C4-2B (cell line): ENCODE data around the gene KLHL26.

Experiments
- H3K27ac ChIP-seq: fragments of 450-650 bp; 2 replicates; pipeline ENCODE4 v1.5.1; 2017
- ZFX ChIP-seq: fragments of 450-650 bp; IDR thresholded peaks from 2 replicates; pipeline ENCODE4 v1.6.1; 2017
- TF ChIP-seq, protein P1 (sequence below): fragments of 450-650 bp; conservative IDR thresholded peaks from 2 replicates; pipeline ENCODE4 v1.5.1; 2017; ENCODE audit warnings: mild to moderate bottlenecking

Gene KLHL26

DNA sequence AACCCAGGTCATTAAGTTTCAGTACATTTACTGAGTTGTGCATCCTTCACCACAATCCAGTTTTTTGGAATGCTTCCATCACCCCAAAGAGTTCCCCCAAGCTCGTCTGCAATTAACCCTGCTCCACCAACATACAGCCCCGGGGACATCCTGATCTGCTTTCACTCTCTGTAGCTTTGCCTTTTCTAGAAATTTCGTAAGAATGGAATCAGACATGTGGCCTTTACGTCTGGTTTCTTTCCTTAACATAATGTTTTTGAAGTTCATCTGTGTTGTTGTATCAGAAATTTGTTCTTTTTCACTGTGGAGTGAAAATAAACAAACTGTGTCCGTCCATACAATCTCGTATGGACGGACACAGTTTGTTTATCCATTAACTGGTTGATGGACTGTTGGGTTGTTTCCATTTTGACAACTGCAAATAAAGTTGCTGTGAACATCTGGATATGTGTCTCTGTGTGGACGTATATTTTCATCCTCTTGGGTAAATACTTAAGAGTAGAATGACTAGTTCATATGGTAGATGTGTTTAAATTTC, 2.9 kb downstream of the KLHL26 start:
- no peak for TF ChIP-seq ZFX
- TF ChIP-seq, protein P1, sequence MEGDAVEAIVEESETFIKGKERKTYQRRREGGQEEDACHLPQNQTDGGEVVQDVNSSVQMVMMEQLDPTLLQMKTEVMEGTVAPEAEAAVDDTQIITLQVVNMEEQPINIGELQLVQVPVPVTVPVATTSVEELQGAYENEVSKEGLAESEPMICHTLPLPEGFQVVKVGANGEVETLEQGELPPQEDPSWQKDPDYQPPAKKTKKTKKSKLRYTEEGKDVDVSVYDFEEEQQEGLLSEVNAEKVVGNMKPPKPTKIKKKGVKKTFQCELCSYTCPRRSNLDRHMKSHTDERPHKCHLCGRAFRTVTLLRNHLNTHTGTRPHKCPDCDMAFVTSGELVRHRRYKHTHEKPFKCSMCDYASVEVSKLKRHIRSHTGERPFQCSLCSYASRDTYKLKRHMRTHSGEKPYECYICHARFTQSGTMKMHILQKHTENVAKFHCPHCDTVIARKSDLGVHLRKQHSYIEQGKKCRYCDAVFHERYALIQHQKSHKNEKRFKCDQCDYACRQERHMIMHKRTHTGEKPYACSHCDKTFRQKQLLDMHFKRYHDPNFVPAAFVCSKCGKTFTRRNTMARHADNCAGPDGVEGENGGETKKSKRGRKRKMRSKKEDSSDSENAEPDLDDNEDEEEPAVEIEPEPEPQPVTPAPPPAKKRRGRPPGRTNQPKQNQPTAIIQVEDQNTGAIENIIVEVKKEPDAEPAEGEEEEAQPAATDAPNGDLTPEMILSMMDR = no peak
- no peak overlapping the region for H3K27ac ChIP-seq

GRCh38 chr19:18644196-18645034, 7.6 kb downstream of the KLHL26 start:
- TF ChIP-seq ZFX = no peak
- TF ChIP-seq, protein P1 = no peak
- H3K27ac ChIP-seq = no peak overlapping the region

GRCh38 chr19:18645035-18645511, 8.2 kb downstream of the KLHL26 start:
- TF ChIP-seq ZFX = no peak
- TF ChIP-seq, protein P1 = no peak
- no peak overlapping the region for H3K27ac ChIP-seq

DNA sequence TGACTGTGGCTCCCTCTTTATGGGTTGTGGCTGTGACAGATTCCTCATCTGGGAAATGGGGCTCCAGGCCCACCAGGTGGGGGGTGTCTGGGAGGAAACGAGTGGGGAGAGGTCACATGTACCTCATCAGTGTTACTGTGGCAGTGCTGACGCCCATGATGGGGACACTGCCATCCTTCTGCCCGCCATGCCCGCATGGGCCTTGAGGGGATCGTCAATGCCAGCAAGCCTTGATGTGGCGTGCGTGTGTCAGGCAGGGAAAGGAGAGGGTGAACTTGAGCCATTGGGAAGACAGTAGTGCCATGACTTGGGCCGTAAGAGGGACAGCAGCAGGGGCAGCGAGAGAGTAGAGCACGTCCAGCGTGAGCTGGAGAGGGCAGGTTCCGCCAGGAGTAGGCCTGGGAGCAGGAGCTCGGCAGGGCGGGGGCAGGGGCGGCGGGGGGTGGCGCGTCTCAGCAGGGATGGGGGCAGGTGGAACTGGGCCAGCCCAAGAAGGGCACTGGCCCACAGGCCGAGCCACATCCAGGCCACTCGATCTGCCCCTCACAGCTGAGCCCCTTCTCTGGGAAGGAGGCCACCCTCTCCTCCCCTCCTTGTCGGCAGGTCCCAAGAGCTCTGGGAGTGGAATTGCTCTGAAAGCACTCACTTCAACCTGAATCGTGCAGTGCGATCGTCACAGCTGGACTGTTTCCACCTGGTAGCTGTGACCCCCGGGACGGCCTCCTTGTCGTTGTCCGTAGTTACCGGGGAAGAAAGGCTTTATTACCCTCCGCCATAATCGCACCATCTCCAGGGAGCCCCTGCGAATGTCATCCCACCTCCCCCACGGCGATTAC, 9.9 kb downstream of the KLHL26 start:
- H3K27ac ChIP-seq = no peak overlapping the region
- no peak for TF ChIP-seq ZFX
- TF ChIP-seq, protein P1 = no peak

DNA sequence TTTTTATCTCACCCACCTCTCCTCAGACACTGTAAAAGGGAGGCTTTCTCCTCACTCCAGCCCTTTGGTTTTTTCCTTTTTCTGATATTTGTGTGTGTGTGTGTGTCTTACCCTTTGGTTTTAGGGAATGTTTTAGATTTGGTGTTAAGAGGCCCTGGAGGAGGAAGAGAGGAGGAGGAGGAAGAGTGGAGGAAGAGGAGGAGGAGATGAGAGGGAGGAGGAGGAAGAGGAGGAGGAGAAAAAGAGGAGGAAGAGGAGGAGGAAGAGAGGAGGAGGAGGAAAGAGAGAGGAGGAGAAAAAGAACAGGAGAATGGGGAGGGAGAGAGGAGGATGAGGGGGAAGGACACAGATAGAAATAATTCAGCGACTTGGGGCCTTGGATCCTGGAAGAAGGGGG, 10.5 kb downstream of the KLHL26 start:
- no peak for TF ChIP-seq ZFX
- TF ChIP-seq, protein P1 = no peak
- no peak overlapping the region for H3K27ac ChIP-seq

DNA sequence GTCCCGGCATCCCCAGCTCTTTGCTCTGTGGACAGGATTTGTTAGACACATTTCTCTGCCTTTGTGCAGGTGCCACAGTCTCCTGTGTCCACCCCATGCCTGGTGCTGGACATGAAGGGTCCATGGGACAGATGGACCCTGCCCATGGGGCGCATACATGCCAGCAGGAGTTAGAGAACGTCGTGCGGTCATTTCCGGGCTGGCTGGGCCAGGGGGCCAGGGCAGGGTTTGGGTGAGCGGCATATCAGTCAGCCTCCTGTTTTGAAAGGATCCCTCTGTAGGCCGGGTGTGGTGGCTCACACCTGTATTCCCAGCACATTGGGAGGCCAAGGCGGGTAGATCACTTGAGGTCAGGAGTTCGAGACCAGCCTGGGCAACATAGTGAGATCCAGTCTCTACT, 11.0 kb downstream of the KLHL26 start:
- no peak overlapping the region for H3K27ac ChIP-seq
- TF ChIP-seq ZFX = no peak

- H3K27ac ChIP-seq = no peak overlapping the region
- TF ChIP-seq, protein P1 = no peak
- TF ChIP-seq ZFX = no peak
Measured at GRCh38 chr19:18648973-18649315, 12.1 kb downstream of the KLHL26 start.
